Activated CD4-positive, alpha-beta T cell treated with anti-CD3 and anti-CD28 coated beads for 1 hour (primary cell): ENCODE data around the gene PSKH1.

Source experiments
- DNase-seq: peaks from one replicate; pipeline ENCODE4 v3.0.0-alpha.2; 2020

Gene PSKH1

DNA sequence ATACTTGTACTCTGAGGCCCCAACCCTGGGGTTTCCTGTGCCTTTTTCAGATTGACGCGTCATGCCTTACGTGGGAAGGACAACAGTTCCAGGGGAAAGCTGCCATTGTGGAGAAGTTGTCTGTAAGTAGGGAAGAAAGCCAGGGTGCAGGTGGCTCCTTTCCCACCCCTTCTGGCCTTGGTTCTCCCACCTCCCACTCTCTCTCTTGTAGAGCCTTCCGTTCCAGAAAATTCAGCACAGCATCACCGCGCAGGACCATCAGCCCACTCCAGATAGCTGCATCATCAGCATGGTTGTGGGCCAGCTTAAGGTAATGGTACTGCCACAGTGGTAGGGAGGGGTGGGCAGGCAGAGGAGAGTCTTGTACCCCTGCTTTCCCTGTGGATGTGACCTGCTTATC, 24.8 kb upstream of the PSKH1 start:
- no peak for DNase-seq

GRCh38 chr16:67869653-67870052, 23.4 kb upstream of the PSKH1 start:
- no peak for DNase-seq

- no peak for DNase-seq
These were observed 21.8 kb upstream of the PSKH1 start for GRCh38 chr16:67871256-67871655.

DNA sequence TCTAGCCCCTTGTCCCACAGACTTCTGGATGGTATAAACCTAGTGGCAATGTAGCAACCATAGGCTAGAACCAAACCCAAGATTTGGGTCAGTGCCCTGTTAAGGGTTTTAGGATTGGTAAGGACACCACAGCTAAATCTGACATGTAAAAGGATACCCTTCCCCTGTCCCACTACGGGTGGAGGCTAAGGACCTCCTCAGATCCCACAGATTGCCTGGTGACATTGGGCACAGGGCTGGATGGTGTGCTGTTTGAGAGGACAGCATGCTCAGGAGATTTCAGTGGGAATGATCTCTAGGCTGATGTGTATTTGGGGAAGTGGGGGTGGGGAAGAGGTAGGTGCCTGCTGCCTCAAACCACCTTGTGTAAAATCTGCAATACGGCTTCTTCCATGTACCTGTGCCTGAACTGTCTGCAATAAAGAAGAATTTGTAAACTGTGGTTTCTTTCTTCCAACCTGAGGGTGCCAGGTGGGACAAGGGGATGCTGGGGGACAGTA, 20.9 kb upstream of the PSKH1 start:
- DNase-seq = no peak

DNA sequence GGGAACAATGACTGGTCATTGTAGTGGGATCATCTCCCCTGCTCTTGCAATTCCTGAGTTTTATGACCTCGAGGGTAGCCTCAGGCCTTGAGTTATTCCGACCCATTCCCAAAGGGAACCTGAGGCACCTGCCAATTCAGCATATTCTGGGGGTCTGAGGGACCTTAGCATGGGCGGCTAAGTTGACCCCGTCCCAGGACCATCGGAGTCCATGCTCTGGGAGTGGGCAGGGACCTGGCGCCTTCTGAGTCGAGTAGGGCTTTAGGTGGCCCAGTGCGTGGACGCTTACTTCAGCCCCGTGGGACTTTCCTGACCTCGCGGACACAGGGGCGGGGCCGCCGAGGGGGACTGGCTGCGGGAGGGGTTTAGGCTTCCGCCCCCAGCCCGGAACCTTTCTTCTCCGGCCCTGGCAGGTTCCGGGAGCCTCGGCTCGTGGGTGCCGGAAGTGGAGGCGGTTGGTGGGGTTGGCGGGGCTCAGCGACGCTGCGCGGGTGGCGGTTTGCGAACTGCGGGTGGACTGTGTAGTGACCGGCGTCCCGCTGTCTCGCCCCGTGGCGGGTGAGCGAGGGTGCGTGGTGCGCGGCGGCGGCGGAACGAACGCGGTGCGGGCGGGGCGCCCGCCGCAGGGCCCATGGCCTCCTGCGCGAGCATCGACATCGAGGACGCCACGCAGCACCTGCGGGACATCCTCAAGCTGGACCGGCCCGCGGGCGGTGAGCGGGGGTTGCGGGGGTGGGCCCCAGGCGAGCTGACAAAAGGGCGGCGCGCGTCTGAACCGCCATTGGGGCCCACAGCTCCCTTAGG, 20.2 kb upstream of the PSKH1 start, which contains the start of gene EDC4:
EDC4 (plus strand) TSS at position 422 of the 804 bp plus-strand sequence; CDS start at position 632, 210 bp downstream.
- peak; percentile 83 for DNase-seq

GRCh38 chr16:67873435-67874370, 19.4 kb upstream of the PSKH1 start:
- DNase-seq = no peak

GRCh38 chr16:67874372-67874771, 18.7 kb upstream of the PSKH1 start:
- DNase-seq = no peak

DNA sequence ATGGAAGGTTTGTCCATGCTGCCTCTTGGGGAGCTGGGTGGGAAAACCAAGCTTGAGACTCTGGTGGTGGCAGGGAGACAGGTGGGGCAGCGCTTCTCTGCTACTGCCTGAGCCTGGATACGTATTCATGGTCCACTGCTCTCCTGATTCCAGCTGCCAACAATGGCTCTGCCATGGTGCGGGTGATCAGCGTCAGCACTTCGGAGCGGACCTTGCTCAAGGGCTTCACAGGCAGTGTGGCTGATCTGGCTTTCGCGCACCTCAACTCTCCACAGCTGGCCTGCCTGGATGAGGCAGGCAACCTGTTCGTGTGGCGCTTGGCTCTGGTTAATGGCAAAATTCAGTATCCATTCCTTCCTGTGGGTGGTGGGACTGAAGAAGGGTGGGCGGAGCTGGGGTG, 16.0 kb upstream of the PSKH1 start:
- DNase-seq = no peak

GRCh38 chr16:67878232-67878631, 14.8 kb upstream of the PSKH1 start:
- DNase-seq = no peak

DNA sequence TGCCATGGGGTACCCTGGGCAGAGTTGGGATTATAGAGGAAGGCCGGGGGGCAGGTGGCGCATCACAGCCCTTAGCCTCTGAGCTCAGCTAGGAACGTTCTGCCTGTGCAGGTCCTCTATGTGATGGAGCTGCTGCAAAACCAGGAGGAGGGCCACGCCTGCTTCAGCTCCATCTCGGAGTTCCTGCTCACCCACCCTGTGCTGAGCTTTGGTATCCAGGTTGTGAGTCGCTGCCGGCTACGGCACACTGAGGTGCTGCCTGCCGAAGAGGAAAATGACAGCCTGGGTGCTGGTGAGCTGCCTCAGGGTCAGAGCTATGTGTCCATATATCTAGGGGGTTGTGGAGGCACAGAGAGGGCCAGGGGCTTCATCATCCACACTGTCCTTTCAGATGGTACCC, 14.2 kb upstream of the PSKH1 start:
- no peak for DNase-seq

GRCh38 chr16:67879462-67879861, 13.6 kb upstream of the PSKH1 start:
- DNase-seq = no peak

- no peak for DNase-seq
These were observed 13.1 kb upstream of the PSKH1 start for GRCh38 chr16:67879936-67880335.

DNA sequence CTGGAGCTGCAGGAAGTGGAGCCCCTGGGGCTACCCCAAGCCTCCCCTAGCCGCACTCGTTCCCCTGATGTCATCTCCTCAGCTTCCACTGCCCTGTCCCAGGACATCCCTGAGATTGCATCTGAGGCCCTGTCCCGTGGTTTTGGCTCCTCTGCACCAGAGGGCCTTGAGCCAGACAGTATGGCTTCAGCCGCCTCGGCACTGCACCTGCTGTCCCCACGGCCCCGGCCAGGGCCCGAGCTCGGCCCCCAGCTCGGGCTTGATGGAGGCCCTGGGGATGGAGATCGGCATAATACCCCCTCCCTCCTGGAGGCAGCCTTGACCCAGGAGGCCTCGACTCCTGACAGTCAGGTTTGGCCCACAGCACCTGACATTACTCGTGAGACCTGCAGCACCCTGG, 12.5 kb upstream of the PSKH1 start:
- DNase-seq = no peak

GRCh38 chr16:67881621-67882161, 11.4 kb upstream of the PSKH1 start:
- DNase-seq = no peak

DNA sequence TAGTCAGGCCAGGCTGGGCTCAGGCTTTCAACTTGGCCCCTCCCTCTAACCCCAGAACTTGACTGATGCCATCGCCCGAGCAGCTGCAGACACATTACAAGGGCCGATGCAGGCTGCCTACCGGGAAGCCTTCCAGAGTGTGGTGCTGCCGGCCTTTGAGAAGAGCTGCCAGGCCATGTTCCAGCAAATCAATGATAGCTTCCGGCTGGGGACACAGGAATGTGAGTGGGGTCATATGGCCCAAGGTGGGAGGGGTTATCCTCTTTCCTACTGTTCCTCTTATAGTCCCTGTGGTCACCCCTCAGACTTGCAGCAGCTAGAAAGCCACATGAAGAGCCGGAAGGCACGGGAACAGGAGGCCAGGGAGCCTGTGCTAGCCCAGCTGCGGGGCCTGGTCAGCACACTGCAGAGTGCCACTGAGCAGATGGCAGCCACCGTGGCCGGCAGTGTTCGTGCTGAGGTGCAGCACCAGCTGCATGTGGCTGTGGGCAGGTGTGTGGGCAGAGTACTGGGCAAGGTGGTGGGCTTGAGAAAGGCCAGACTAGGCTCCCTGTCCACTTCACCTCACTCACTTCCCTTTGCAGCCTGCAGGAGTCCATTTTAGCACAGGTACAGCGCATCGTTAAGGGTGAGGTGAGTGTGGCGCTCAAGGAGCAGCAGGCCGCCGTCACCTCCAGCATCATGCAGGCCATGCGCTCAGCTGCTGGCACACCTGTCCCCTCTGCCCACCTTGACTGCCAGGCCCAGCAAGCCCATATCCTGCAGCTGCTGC, 10.5 kb upstream of the PSKH1 start:
- no peak for DNase-seq

DNA sequence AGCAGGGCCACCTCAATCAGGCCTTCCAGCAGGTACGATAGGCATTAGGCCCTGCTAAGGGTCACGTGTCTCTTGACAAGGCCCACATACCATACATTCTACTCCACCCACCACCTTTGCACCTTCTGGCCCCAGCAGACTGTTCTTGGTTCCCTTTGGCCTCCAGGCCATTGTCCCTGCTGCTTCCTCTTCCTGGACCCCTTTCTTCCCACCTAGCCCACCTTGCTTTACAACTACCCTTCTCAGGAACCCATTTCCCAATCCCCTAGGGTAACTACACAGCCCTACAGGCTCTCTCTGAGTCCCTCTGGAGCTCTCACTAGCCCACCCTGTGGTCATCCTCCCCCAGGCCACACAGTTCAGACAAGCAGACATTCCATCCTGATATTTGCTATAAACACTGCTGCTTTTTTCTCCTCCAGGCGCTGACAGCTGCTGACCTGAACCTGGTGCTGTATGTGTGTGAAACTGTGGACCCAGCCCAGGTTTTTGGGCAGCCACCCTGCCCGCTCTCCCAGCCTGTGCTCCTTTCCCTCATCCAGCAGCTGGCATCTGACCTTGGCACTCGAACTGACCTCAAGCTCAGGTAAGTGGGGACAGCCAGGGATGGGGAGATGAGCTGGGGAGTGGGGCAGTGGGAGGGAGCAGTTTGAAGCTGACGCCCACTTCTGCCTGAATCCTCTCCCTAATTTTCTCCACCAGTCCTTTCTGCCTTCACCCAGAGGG, 9.7 kb upstream of the PSKH1 start:
- DNase-seq = no peak

DNA sequence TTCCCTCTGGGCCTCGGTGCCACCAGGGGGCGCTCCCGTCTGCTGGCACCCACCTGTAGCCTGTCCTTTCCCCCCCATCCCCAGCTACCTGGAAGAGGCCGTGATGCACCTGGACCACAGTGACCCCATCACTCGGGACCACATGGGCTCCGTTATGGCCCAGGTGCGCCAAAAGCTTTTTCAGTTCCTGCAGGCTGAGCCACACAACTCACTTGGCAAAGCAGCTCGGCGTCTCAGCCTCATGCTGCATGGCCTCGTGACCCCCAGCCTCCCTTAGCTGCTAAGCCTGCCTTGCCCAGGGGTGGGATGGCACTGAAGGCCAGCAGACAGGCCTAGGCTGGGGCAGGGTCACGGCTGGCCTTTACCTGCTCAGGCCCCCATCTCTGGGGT, 9.2 kb upstream of the PSKH1 start:
- DNase-seq = peak; percentile 62

DNA sequence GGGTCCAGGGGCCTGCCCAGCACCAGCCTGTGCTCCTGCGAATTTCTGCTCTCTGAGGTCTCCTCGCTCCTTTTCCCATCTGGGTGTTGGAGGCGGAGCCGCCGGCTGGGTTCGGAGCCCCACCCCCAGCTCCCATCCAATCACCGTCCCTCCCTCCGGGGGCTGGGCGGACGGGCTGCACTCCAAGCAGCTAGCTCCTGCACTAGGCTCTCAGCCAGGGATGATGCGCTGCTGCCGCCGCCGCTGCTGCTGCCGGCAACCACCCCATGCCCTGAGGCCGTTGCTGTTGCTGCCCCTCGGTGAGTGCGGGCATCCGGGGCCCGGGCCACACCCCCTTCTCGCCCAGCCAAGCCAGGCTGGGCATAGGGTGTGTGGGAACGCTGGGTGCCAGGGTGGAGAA, 8.4 kb upstream of the PSKH1 start, which contains the start of gene NRN1L:
NRN1L (plus strand) TSS at position 202 of the 400 bp plus-strand sequence; CDS start at position 221, 19 bp downstream.
- DNase-seq = no peak

- DNase-seq = no peak
These were observed 7.5 kb upstream of the PSKH1 start for GRCh38 chr16:67885545-67885944.

DNA sequence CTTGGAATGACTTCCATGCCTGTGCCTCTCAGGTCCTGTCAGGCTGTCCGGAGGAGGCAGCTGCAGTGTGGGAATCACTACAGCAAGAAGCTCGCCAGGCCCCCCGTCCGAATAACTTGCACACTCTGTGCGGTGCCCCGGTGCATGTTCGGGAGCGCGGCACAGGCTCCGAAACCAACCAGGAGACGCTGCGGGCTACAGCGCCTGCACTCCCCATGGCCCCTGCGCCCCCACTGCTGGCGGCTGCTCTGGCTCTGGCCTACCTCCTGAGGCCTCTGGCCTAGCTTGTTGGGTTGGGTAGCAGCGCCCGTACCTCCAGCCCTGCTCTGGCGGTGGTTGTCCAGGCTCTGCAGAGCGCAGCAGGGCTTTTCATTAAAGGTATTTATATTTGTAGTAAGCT, 7.1 kb upstream of the PSKH1 start:
- no peak for DNase-seq

DNA sequence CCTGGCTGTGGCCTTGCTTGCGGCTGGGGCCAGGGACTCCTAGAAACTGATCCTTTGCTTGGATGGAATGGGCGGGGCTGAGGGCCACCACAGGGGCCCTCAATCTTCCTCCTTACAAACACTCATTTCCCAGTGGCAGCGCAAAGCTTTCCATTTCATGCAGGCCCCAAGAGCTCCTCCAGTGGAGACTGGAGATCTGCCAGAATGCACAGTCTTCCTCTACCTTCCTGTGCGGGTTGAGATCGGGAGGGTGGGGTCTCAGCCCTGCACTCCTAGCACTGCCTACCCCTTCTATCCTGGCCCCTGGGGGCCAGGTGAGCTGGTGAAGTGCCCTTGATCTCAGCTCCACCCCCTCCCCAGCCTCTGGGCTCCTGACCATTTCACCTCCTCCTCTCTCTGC, 6.7 kb upstream of the PSKH1 start:
- DNase-seq = no peak

GRCh38 chr16:67888331-67888730, 4.7 kb upstream of the PSKH1 start:
- DNase-seq = no peak
